ENCODE measurements around the gene METTL13.

The METTL13 gene

DNA sequence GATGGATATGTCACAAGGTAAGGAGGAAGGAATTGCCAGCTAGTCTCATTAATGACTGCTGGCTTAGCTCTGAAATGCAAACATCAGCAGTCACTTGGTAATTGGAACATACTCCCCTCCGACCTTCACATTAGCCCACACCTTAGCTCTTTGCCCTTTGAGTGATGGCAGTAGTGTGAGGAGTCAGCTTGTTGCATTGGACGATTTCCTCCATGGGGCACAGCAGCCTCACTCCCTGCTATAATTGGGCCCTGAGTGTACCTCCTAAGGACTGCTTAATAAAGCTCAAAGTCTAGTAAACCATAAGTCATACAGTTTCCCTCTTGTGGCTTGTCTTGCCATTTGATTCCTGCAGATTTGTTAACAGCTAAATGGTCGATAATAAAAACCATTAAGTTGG is 19.4 kb downstream of the METTL13 start:
- Histone ChIP-seq H3K4me3 (ENCODE audit: low read length) (no peak overlapping the region), H3K27ac (ENCODE audit: low read depth, low read length) (no peak overlapping the region), H3K36me3 (ENCODE audit: control insufficient read depth, low read length) (peaks cover 19% of the 10 kb centered on the region), H3F3A (ENCODE audit: control insufficient read depth, insufficient read depth) (no peaks in the 10 kb centered on the region), H3K27me3 (ENCODE audit: control insufficient read depth, low read length) (no peaks in the 10 kb centered on the region), H4K20me1 (ENCODE audit: control insufficient read depth, insufficient read depth, low read depth, low read length) (no peaks in the 10 kb centered on the region), H3K4me1 (ENCODE audit: control insufficient read depth, low read length) (no peaks in the 10 kb centered on the region), H3K9me3 (ENCODE audit: control insufficient read depth, insufficient read depth, low read length) (no peaks in the 10 kb centered on the region), H3K9me2 (replicated peaks; ENCODE audit: control insufficient read depth, low read length) (no peaks in the 10 kb centered on the region), H3K79me2 (ENCODE audit: control insufficient read depth, low read length) (no peaks in the 10 kb centered on the region), H3K4me2 (ENCODE audit: low read length) (no peak overlapping the region)
- no peak for TF ChIP-seq EZH2phosphoT487 (IDR thresholded peaks at IDR 0.05; ENCODE audit: borderline replicate concordance, low read length)
- TF ChIP-seq, protein P1, sequence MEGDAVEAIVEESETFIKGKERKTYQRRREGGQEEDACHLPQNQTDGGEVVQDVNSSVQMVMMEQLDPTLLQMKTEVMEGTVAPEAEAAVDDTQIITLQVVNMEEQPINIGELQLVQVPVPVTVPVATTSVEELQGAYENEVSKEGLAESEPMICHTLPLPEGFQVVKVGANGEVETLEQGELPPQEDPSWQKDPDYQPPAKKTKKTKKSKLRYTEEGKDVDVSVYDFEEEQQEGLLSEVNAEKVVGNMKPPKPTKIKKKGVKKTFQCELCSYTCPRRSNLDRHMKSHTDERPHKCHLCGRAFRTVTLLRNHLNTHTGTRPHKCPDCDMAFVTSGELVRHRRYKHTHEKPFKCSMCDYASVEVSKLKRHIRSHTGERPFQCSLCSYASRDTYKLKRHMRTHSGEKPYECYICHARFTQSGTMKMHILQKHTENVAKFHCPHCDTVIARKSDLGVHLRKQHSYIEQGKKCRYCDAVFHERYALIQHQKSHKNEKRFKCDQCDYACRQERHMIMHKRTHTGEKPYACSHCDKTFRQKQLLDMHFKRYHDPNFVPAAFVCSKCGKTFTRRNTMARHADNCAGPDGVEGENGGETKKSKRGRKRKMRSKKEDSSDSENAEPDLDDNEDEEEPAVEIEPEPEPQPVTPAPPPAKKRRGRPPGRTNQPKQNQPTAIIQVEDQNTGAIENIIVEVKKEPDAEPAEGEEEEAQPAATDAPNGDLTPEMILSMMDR (IDR thresholded peaks at IDR 0.05; ENCODE audit: low read depth, low read length, poor library complexity, severe bottlenecking), result no peak

DNA sequence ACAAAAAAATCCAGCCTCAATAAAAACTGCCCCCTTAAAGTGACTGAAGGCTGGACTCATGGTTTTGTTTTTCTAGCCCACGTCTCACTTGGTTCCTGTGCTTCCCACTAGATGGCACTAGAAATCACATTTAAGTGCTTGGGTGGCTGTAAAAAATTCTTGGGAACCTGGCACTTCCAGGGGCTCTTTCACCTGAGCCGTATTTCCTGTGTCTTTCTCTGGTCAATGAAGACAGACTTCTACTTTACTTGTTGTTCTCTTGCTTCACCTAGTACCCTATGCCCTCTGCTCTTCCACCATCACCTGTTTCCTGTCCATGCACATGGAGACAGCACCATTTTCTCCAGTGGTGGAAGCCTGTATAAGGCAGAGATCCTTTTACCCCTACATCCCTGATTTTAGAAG is 20.0 kb downstream of the METTL13 start:
- no peak overlapping the region for H3K4me3 ChIP-seq (ENCODE audit: low read length)
- H3K36me3 ChIP-seq (ENCODE audit: control insufficient read depth, low read length), result peaks cover 12% of the 10 kb centered on the region
- TF ChIP-seq EZH2phosphoT487 (IDR thresholded peaks at IDR 0.05; ENCODE audit: borderline replicate concordance, low read length), result no peak
- TF ChIP-seq, protein P1 (IDR thresholded peaks at IDR 0.05; ENCODE audit: low read depth, low read length, poor library complexity, severe bottlenecking), result peak; percentile 73
- no peaks in the 10 kb centered on the region for H4K20me1 ChIP-seq (ENCODE audit: control insufficient read depth, insufficient read depth, low read depth, low read length)
- H3K4me1 ChIP-seq (ENCODE audit: control insufficient read depth, low read length), result no peaks in the 10 kb centered on the region
- no peaks in the 10 kb centered on the region for H3K27me3 ChIP-seq (ENCODE audit: control insufficient read depth, low read length)
- H3K9me2 ChIP-seq (replicated peaks; ENCODE audit: control insufficient read depth, low read length), result no peaks in the 10 kb centered on the region
- H3K27ac ChIP-seq (ENCODE audit: low read depth, low read length), result no peak overlapping the region
- H3K4me2 ChIP-seq (ENCODE audit: low read length), result no peak overlapping the region
- H3K79me2 ChIP-seq (ENCODE audit: control insufficient read depth, low read length), result no peaks in the 10 kb centered on the region
- no peaks in the 10 kb centered on the region for H3K9me3 ChIP-seq (ENCODE audit: control insufficient read depth, insufficient read depth, low read length)
- no peaks in the 10 kb centered on the region for H3F3A ChIP-seq (ENCODE audit: control insufficient read depth, insufficient read depth)

DNA sequence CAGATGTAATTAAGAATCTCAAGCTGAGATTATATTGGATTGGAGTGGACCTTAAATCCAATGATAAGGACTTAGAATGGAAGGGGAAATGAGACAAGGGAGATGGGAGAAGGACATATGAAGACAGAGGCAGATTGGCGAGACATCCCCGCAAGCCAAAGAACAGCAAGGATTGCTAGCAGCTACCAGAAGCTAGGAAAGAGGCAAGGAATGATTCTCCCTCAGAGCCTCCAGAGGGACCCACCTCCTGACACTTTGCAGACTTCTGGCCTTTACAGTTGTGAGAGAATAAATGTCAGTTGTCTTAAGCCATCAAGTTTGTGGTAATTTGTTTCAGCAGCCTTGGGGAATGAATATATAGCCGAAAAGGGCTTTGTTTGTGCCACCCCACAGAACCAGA is 20.7 kb downstream of the METTL13 start:
- H4K20me1 ChIP-seq (ENCODE audit: control insufficient read depth, insufficient read depth, low read depth, low read length), result no peaks in the 10 kb centered on the region
- no peaks in the 10 kb centered on the region for H3K9me3 ChIP-seq (ENCODE audit: control insufficient read depth, insufficient read depth, low read length)
- H3K4me3 ChIP-seq (ENCODE audit: low read length), result no peak overlapping the region
- no peaks in the 10 kb centered on the region for H3K9me2 ChIP-seq (replicated peaks; ENCODE audit: control insufficient read depth, low read length)
- H3K27ac ChIP-seq (ENCODE audit: low read depth, low read length), result no peak overlapping the region
- no peak overlapping the region for H3K4me2 ChIP-seq (ENCODE audit: low read length)
- TF ChIP-seq EZH2phosphoT487 (IDR thresholded peaks at IDR 0.05; ENCODE audit: borderline replicate concordance, low read length), result no peak
- TF ChIP-seq, protein P1 (IDR thresholded peaks at IDR 0.05; ENCODE audit: low read depth, low read length, poor library complexity, severe bottlenecking), result no peak
- no peaks in the 10 kb centered on the region for H3F3A ChIP-seq (ENCODE audit: control insufficient read depth, insufficient read depth)
- H3K79me2 ChIP-seq (ENCODE audit: control insufficient read depth, low read length), result no peaks in the 10 kb centered on the region
- H3K36me3 ChIP-seq (ENCODE audit: control insufficient read depth, low read length), result peaks cover 5% of the 10 kb centered on the region
- H3K4me1 ChIP-seq (ENCODE audit: control insufficient read depth, low read length), result no peaks in the 10 kb centered on the region
- H3K27me3 ChIP-seq (ENCODE audit: control insufficient read depth, low read length), result no peaks in the 10 kb centered on the region

DNA sequence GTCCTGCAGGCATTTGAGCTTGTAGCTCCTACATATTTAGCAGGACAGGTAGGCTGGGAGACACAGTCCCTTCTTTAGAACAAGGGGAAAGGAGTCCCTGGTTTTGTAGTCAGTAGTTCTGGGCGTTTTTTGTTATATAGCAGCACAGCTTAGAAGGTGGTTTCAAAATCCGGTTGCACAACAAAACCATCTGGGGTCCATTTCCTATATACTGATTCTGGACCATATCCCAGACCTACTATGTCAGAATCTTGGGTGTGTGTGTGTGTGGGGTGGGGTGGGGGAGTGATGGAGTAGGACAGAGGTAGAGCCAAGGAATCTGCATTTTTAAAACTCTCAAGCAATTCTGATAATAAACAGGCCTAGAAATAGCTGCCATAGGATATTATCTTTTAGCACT is 21.6 kb downstream of the METTL13 start:
- Histone ChIP-seq H3K27ac (ENCODE audit: low read depth, low read length) (no peak overlapping the region), H3F3A (ENCODE audit: control insufficient read depth, insufficient read depth) (no peaks in the 10 kb centered on the region), H3K9me3 (ENCODE audit: control insufficient read depth, insufficient read depth, low read length) (no peaks in the 10 kb centered on the region), H3K79me2 (ENCODE audit: control insufficient read depth, low read length) (no peaks in the 10 kb centered on the region), H3K36me3 (ENCODE audit: control insufficient read depth, low read length) (no peaks in the 10 kb centered on the region; the same call in 1 of the 2 replicates), H4K20me1 (ENCODE audit: control insufficient read depth, insufficient read depth, low read depth, low read length) (no peaks in the 10 kb centered on the region), H3K4me1 (ENCODE audit: control insufficient read depth, low read length) (no peaks in the 10 kb centered on the region), H3K4me2 (ENCODE audit: low read length) (no peak overlapping the region), H3K27me3 (ENCODE audit: control insufficient read depth, low read length) (no peaks in the 10 kb centered on the region), H3K4me3 (ENCODE audit: low read length) (no peak overlapping the region), H3K9me2 (replicated peaks; ENCODE audit: control insufficient read depth, low read length) (no peaks in the 10 kb centered on the region)
- TF ChIP-seq, protein P1 (IDR thresholded peaks at IDR 0.05; ENCODE audit: low read depth, low read length, poor library complexity, severe bottlenecking), result no peak
- no peak for TF ChIP-seq EZH2phosphoT487 (IDR thresholded peaks at IDR 0.05; ENCODE audit: borderline replicate concordance, low read length)
